Measurements from ENCODE around the gene GPR25.

DNA sequence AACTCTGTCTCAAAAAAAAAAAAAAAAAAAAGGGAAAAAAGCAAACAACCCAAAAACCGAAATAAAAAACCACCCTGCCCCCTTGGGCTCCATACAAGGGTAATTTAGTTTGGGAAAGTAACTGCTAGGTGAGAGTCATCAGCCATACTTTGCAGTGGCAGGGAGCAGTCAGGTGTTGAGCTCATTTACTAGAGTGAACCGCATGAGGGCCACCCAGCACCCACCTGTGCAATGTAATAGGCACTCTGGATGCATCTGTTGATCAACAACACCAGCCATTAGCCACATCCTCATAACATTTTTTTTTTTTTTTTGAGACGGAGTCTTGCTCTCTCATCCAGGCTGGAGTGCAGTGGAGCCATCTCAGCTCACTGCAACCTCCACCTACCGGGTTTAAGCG is 31.0 kb downstream of the GPR25 start:
- TF ChIP-seq, protein P1, sequence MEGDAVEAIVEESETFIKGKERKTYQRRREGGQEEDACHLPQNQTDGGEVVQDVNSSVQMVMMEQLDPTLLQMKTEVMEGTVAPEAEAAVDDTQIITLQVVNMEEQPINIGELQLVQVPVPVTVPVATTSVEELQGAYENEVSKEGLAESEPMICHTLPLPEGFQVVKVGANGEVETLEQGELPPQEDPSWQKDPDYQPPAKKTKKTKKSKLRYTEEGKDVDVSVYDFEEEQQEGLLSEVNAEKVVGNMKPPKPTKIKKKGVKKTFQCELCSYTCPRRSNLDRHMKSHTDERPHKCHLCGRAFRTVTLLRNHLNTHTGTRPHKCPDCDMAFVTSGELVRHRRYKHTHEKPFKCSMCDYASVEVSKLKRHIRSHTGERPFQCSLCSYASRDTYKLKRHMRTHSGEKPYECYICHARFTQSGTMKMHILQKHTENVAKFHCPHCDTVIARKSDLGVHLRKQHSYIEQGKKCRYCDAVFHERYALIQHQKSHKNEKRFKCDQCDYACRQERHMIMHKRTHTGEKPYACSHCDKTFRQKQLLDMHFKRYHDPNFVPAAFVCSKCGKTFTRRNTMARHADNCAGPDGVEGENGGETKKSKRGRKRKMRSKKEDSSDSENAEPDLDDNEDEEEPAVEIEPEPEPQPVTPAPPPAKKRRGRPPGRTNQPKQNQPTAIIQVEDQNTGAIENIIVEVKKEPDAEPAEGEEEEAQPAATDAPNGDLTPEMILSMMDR (IDR thresholded peaks at IDR 0.05; ENCODE audit: low read length): no peak
- no peak for TF ChIP-seq EZH2phosphoT487 (IDR thresholded peaks at IDR 0.05; ENCODE audit: low read length)
